Neuronal stem cell (in vitro differentiated cells): ENCODE data around the gene ATR.
"Not testable (repeated sequence)": the region's sequence is repeated elsewhere in the genome, so short reads cannot be mapped to it uniquely, and the experiment has no call there.

Experiments used
- DNase-seq: peaks from one replicate; pipeline ENCODE4 v3.0.0-alpha.2; 2013; ENCODE audit warnings: low spot score
- H2AFZ ChIP-seq: one replicate; pipeline ENCODE4 v1.6.1; 2013; ENCODE audit warnings: mild to moderate bottlenecking, low read length, inconsistent platforms
- H2AK5ac ChIP-seq: 2 replicates; pipeline ENCODE4 v1.6.1; 2013; ENCODE audit warnings: low read depth, mild to moderate bottlenecking, inconsistent platforms, low read length, moderate library complexity, mixed read lengths
- H2BK120ac ChIP-seq: 2 replicates; pipeline ENCODE4 v1.6.1; 2013; ENCODE audit warnings: low read depth, mild to moderate bottlenecking, inconsistent platforms, low read length, moderate library complexity, mixed read lengths
- H2BK12ac ChIP-seq: one replicate; pipeline ENCODE4 v1.6.1; 2013; ENCODE audit warnings: low read length, inconsistent platforms
- H2BK15ac ChIP-seq: 2 replicates; pipeline ENCODE4 v1.6.1; 2013; ENCODE audit warnings: mild to moderate bottlenecking, low read length, inconsistent platforms, mixed read lengths
- H2BK5ac ChIP-seq: one replicate; pipeline ENCODE4 v1.6.1; 2013; ENCODE audit warnings: inconsistent platforms, mild to moderate bottlenecking, low read length, moderate library complexity
- H3K14ac ChIP-seq: one replicate; pipeline ENCODE4 v1.6.1; 2013; ENCODE audit warnings: low read length, inconsistent platforms
- H3K18ac ChIP-seq: 2 replicates; pipeline ENCODE4 v1.6.1; 2013; ENCODE audit warnings: low read length, inconsistent platforms
- H3K23ac ChIP-seq: 2 replicates; pipeline ENCODE4 v1.6.1; 2013; ENCODE audit warnings: low read depth, mild to moderate bottlenecking, mixed read lengths, low read length, inconsistent platforms; ENCODE audit not compliant: poor library complexity
- H3K27ac ChIP-seq: replicated peaks from 3 replicates; pipeline ENCODE4 v1.5.1; 2013; ENCODE audit warnings: low read length, inconsistent platforms
- H3K27me3 ChIP-seq, 3 experiments: 2 replicates each; pipeline ENCODE4 v1.6.1; 2013; ENCODE audit warnings: low read length in 3 of 3, mild to moderate bottlenecking in 2 of 3, inconsistent platforms in 1 of 3, low read depth in 1 of 3, mixed read lengths in 1 of 3, moderate library complexity in 1 of 3; ENCODE audit not compliant: control insufficient read depth in 3 of 3, insufficient read depth in 3 of 3
- H3K36me3 ChIP-seq, 2 donors: replicated peaks in 1 of 2; 2 replicates each; pipeline ENCODE4 v1.6.1; 2013; ENCODE audit warnings: low read length in 2 of 2; ENCODE audit not compliant: control insufficient read depth in 2 of 2, insufficient read depth in 2 of 2
- H3K4ac ChIP-seq: 2 replicates; pipeline ENCODE4 v1.6.1; 2013; ENCODE audit warnings: inconsistent platforms, mild to moderate bottlenecking, low read length, moderate library complexity
- H3K4me1 ChIP-seq, 2 donors: 1 replicate in 1 of 2; 2 replicates in 1 of 2; pipeline ENCODE4 v1.6.1; 2013; ENCODE audit warnings: low read length in 2 of 2, low read depth in 1 of 2; ENCODE audit not compliant: control insufficient read depth in 2 of 2, insufficient read depth in 1 of 2
- H3K4me2 ChIP-seq: one replicate; pipeline ENCODE4 v1.6.1; 2013; ENCODE audit warnings: mild to moderate bottlenecking, low read length, inconsistent platforms; ENCODE audit not compliant: insufficient read depth, poor library complexity, severe bottlenecking
- H3K4me3 ChIP-seq, 2 donors: 2 replicates each; pipeline ENCODE4 v1.5.1; 2013; ENCODE audit warnings: low read length in 2 of 2, mild to moderate bottlenecking in 2 of 2, inconsistent platforms in 1 of 2, moderate library complexity in 1 of 2
- H3K79me1 ChIP-seq: one replicate; pipeline ENCODE4 v1.6.1; 2013; ENCODE audit warnings: low read depth, mild to moderate bottlenecking, inconsistent platforms, low read length, moderate library complexity
- H3K9ac ChIP-seq: one replicate; pipeline ENCODE4 v1.6.1; 2013; ENCODE audit warnings: mild to moderate bottlenecking, low read depth, low read length, inconsistent platforms; ENCODE audit not compliant: poor library complexity
- H3K9me3 ChIP-seq, 2 donors: replicated peaks in 1 of 2; 2 replicates each; pipeline versions ENCODE3 to v1.6.1; 2013; ENCODE audit warnings: low read length in 2 of 2, mild to moderate bottlenecking in 2 of 2, inconsistent platforms in 1 of 2, low read depth in 1 of 2, mixed read lengths in 1 of 2, moderate library complexity in 1 of 2; ENCODE audit not compliant: control insufficient read depth in 2 of 2, insufficient read depth in 1 of 2
- H4K8ac ChIP-seq: one replicate; pipeline ENCODE4 v1.6.1; 2013; ENCODE audit warnings: low read depth, mild to moderate bottlenecking, inconsistent platforms, low read length, moderate library complexity
- H4K91ac ChIP-seq: one replicate; pipeline ENCODE4 v1.6.1; 2013; ENCODE audit warnings: low read length, low read depth, mild to moderate bottlenecking, inconsistent platforms; ENCODE audit not compliant: poor library complexity
- WGBS, 2 donors: extraction: QIAGEN DNeasy Blood & Tissue Kit; methylation state at CpG; one replicate each; pipeline ENCODE4 v1.1.7; 2013; ENCODE audit warnings: missing lambda C conversion rate in 2 of 2, mixed read lengths in 1 of 2; ENCODE audit not compliant: insufficient read length in 2 of 2, insufficient replicate concordance in 1 of 2; ENCODE audit errors: extremely low coverage in 2 of 2; 5-methylcytosine and 5-hydroxymethylcytosine counted together

ATR gene

DNA sequence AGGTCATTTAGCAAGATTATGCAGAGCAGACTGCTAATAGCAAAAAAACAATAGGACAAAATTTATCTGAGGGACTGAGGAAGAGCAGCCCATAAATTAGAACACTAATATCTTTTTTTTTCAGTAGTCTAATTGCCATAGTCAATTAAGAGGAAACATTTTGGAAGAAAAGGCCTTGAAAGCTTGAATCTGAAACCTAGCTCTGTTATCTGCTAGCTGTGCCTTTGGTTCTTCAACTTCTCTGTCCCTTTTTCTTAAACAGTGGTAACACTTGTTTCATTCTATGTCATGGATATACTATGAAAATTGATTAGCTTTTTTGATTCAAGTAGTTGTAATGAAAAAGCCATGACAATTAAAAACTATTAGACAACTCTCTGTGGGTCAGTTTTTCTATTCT lies 1.7 kb downstream of the ATR start:
- H3K9me3 ChIP-seq: no peaks in the 10 kb centered on the region
- H3K79me1 ChIP-seq: no peaks in the 10 kb centered on the region
- H3K23ac ChIP-seq: no peak overlapping the region
- no peak overlapping the region for H3K4ac ChIP-seq
- DNase-seq: no peak
- no peak overlapping the region for H2BK12ac ChIP-seq
- no peak overlapping the region for H3K27ac ChIP-seq
- no peak overlapping the region for H2BK5ac ChIP-seq
- H3K4me2 ChIP-seq: no peak overlapping the region
- H4K91ac ChIP-seq: no peak overlapping the region
- H3K14ac ChIP-seq: no peak overlapping the region
- H3K36me3 ChIP-seq: peaks cover 0 to 7% of the 10 kb centered on the region in 2 donors
- H2BK15ac ChIP-seq: no peak overlapping the region
- no peak overlapping the region for H2BK120ac ChIP-seq
- H3K4me3 ChIP-seq: no peak overlapping the region
- peaks cover 0 to 5% of the 10 kb centered on the region in 2 donors for H3K4me1 ChIP-seq
- H2AFZ ChIP-seq: no peak overlapping the region
- H4K8ac ChIP-seq: no peak overlapping the region
- no peaks in the 10 kb centered on the region for H3K27me3 ChIP-seq
- no peak overlapping the region for H2AK5ac ChIP-seq
- no peak overlapping the region for H3K18ac ChIP-seq
- no peak overlapping the region for H3K9ac ChIP-seq

DNA sequence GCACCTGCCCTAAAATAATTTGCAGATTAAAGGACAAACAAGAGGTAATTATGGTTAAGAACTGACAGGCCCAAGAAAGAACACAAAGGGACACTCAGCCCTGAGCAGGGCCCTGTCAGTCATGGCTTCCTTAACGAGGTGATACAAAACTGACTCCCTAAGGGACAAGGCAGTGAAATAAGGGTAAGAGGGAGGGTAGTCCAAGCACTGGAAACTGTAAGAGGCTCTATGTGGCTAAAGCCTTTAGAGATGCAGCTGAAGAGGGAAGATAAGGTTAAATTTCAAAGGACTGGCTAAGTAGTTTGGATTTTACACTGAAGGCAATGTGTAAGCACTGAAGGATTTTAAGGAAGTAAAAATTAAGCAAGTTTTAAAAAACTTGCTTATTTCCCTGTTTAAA lies 3.9 kb downstream of the ATR start:
- Histone ChIP-seq H3K14ac (no peak overlapping the region), H3K79me1 (no peaks in the 10 kb centered on the region), H2AK5ac (no peak overlapping the region), H3K23ac (no peak overlapping the region), H3K18ac (no peak overlapping the region), H3K4me2 (no peak overlapping the region), H2BK5ac (no peak overlapping the region), H2BK12ac (no peak overlapping the region), H3K27ac (no peak overlapping the region), H2BK120ac (no peak overlapping the region), H3K9me3 (no peaks in the 10 kb centered on the region), H4K8ac (no peak overlapping the region), H3K9ac (no peak overlapping the region), H3K4me3 (no peak overlapping the region), H3K4ac (no peak overlapping the region), H2AFZ (no peak overlapping the region), H3K4me1 (peaks cover 0 to 5% of the 10 kb centered on the region in 2 donors), H2BK15ac (no peak overlapping the region), H4K91ac (no peak overlapping the region), H3K27me3 (no peaks in the 10 kb centered on the region), H3K36me3 (peaks cover 0 to 12% of the 10 kb centered on the region in 2 donors)
- DNase-seq: no peak
- no CpG with 5 or more reads among the region's 1 CpG for WGBS, 2 donors

DNA sequence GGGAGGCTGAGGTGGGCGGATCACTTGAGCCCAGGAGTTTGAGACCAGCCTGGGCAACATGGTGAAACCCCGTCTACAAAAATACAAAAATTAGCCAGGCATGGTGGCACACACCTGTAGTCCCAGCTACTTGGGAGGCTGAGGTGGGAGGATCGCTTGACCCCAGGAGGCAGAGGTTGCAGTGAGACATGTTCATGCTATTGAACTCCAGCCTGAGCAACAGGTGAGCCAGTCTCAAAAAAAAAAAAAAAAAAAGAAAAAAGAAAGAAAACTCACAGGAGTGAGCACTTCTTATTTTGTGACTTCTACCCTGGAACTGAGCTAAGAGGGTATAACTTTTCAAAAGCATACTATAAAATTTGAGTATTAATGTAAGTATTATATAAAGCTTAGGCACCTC lies 4.3 kb downstream of the ATR start:
- H2AFZ ChIP-seq, H3K4me2 ChIP-seq, H3K27me3 ChIP-seq, H3K23ac ChIP-seq, H3K4me1 ChIP-seq, H4K91ac ChIP-seq, H3K9me3 ChIP-seq, H2AK5ac ChIP-seq, H2BK15ac ChIP-seq, H3K9ac ChIP-seq, H3K79me1 ChIP-seq, H3K18ac ChIP-seq, H3K14ac ChIP-seq, H3K4ac ChIP-seq, H2BK120ac ChIP-seq, H3K4me3 ChIP-seq, H4K8ac ChIP-seq, H2BK5ac ChIP-seq, H2BK12ac ChIP-seq, H3K27ac ChIP-seq, DNase-seq: not testable (repeated sequence)
- H3K36me3 ChIP-seq: peaks cover 0 to 12% of the 10 kb centered on the region in 2 donors
- no CpG with 5 or more reads among the region's 3 CpGs for WGBS, 2 donors

DNA sequence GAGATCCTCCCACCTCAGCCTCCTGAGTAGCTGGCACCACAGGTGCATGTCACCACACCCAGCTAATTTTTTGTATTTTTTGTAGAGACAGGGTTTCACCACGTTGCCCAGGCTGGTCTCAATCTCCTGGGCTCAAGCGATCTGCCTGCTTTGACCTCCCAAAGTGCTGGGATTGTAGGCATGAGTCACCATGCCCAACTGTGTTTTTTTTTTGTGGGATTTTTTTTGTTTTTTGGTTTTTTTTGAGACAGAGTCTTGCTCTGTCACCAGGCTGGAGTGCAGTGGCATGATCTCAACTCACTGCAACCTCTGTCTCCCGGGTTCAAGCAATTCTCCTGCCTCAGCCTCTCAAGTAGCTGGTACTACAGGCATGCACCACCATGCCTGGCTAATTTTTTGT lies 9.1 kb downstream of the ATR start:
- not testable (repeated sequence) for H3K9ac ChIP-seq, H3K4me1 ChIP-seq, H3K23ac ChIP-seq, H3K14ac ChIP-seq, H3K4ac ChIP-seq, H2BK12ac ChIP-seq, H2BK5ac ChIP-seq, H2BK120ac ChIP-seq, H3K79me1 ChIP-seq, H3K4me2 ChIP-seq, H2AK5ac ChIP-seq, H2AFZ ChIP-seq, DNase-seq, H3K18ac ChIP-seq, H4K91ac ChIP-seq, H3K27ac ChIP-seq, H3K9me3 ChIP-seq, H2BK15ac ChIP-seq, H3K4me3 ChIP-seq, H4K8ac ChIP-seq, H3K27me3 ChIP-seq
- H3K36me3 ChIP-seq: peaks cover 0 to 28% of the 10 kb centered on the region in 2 donors
- no CpG with 5 or more reads among the region's 3 CpGs for WGBS, 2 donors
